SK-N-MC (cell line): ENCODE measurements around the gene GIT1.

Experiments
- EZH2 ChIP-seq: fragments of 200-600 bp; sonication (generic); IDR thresholded peaks from one replicate; pipeline ENCODE4 v1.6.1; 2017; ENCODE audit warnings: antibody characterized with exemption
- FOXP2 ChIP-seq: optimal IDR thresholded peaks from 2 replicates; pipeline ENCODE3; 2011; ENCODE audit warnings: mild to moderate bottlenecking, moderate library complexity; ENCODE audit not compliant: insufficient read depth; ENCODE audit errors: extremely low read length, control extremely low read depth
- POLR2AphosphoS5 ChIP-seq: IDR thresholded peaks from 2 replicates; pipeline ENCODE4 v1.6.1; 2012; ENCODE audit warnings: mild to moderate bottlenecking, low read depth, low read length, borderline replicate concordance

DNA sequence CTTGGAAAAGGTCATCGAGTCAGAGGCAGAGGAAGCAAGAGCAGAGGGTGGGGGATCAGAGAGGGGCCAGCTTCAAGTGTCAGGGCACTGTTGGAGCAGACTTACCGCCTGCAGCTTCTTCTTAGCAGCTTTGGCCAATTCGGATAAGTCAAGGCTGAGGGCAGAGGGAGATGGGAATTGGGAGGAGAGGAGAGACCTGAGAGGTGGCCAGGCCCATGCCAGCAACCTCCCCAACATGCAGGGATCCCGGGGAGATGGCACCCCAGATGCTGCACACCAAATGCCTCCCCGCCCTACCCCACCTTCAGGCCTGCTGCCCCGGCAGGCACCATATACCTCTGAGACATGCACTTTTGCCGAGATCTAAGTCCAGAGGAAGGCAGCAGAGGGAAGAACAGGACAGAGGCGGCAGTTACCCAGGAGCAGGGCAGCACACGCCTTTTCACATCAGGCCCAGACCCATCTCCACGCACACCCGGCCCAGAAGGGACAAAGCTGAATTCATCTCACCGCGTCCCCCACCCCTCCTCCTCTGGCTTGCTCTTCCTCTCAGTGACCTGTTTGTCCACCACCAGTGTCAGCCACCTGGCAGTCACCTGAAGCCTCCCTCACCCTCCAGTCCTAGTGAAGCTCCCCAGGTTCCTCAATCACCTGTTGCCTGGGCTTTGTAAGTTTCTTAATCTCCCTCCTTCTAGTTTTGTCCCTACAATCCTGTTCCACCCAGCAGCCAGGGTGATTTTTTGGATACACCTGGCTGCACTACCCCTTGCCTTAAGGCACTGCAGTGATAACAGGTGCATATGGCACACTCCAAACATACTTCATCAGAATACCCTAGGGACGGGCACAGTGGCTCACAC, 10.6 kb downstream of the GIT1 start:
- no peak for TF ChIP-seq EZH2
- TF ChIP-seq POLR2AphosphoS5 = no peak
- no peak for TF ChIP-seq FOXP2
